Stimulated activated CD8-positive, alpha-beta memory T cell treated with anti-CD3 and anti-CD28 coated beads, Interleukin-7, amount 100 ng/mL, for 24 hours (primary cell): ENCODE data around the gene OTOP2.
"Not testable (repeated sequence)": the region's sequence is repeated elsewhere in the genome, so short reads cannot be mapped to it uniquely, and the experiment has no call there.

Source experiments
- DNase-seq: peaks from one replicate; pipeline ENCODE4 v3.0.0-alpha.2; 2020; ENCODE audit warnings: low read depth

Gene OTOP2

DNA sequence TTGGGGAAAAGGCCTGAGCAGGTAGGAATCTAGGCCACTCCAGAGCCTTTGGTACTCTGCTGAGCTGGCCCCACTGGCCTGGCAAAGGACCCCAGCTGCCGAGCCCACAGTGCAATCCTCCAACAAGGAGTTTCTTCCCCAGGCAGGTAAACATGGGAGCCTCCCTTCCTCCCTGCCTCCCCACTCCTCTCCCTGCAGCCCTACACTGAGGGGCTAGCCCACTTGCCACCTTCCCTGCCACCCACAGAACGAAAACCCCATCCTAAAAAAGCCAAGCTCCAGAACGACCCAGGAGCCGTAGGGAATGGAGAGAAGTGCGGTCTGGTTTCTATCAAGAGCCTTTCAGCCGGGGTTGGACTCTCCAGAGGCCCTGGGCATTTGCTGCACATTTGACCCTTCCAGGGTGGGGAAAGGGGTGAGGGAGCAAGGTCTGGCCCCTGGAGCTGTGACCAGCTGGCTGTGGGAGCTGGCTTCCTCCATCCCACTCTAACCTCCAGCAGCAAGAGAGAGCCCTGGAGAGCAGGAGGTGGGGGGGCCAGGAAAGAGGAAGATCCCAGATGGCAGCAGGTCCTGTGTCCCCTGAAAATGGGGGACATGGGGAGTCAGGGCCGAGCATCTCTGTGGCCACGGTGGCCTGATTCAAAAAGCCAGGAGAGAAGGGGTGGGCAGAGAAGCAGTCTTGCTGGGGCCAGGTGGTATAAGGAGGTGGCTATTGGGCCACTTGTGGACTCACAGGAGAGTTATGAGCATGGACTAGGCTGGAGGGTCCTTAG, 47.2 kb downstream of the OTOP2 start:
- DNase-seq = no peak

DNA sequence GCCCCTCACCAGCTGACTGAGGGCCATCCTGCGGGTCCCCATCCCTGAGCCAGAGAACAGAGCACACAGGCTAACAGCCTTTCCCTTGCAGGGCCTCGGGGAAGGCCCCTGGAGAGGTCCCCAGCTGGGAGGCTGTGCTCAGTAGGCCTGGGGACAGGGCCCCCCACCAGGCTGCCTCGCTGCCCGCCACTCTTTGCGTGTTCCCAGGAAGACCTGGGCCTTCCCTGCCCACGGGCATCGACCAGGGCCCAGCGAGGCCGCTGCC, 47.7 kb downstream of the OTOP2 start:
- no peak for DNase-seq

DNA sequence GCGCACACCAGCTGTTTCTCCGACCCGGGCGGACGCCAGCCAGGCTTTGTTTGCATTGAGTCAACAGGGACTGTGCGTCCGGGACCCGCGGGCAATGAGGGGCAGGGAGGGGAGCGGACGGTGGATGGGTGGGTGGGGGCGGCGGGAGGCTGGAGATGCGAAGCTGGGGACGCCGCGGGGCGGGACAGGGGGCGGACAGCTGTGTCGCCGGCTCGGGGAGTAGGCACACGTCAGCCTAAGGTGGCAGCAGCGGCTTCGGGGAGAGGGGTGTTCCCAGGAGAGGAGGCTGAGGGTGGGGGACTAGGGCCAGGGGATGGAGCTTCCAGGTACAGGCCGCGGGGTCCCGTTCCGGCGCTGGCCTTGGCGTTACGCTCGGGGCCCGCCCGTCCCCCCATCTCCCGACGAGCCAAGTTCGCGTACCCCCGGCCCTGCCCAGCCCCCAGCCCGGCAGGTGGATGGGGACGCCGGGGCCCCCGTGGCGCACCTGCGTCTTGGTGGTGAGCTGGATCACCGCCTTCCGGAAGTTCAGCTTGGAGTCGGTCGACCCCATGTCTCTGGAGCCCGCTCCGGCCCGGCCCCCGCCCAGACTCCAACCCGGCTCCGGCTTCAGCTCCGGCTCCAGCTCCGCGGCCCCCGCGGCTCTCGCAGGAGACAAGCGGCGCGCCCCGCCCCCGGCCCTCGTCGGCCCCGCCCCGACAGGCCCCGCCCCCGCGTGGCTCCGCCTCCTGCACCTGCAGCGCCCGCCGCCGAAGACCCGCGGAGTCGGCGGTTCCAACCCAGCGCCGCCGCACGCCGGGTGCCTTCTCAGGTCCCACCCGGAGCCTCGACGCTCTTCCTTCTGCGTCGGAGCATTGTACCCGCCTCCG, 48.3 kb downstream of the OTOP2 start, which contains the start of gene HID1:
Gene HID1 (minus strand): TSS at position 653 of the 866 bp plus-strand sequence. CDS start 103 bp downstream, at position 550.
- peak; percentile 56 for DNase-seq

DNA sequence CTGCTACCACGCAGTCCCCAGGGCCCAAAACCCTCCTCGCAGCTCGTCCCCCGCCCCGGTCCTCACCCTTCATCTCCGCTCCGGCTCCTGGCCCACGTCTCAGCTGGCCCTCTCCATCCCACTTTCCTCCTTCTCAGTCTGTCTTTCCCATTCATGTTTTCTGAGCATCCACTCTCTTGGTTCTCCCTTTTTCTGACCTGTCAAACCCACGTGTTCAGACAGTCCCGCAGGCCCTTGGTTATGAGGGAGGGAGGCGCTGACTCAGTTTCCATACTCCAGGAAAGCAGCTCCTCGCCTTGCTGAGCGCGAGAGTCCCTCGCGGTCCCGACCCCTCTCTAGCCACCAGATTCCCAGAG, 48.9 kb downstream of the OTOP2 start:
- DNase-seq = no peak

DNA sequence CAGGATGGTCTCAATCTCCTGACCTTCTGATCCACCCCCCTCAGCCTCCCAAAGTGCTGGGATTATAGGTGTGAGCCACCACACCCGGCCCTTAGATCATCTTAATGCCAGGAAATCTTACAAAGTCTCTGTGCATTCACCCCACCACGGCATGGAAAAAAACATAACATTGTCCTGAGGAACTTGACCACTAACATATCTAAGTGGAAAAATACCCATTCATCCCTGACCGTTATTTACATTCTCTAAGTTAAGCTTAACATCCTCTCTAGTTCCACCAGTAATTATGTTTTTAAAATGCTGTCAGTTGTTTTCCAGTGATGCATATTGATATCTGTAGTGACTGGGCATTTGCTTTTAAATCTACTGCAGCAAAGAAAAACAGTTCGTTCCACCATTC, 51.9 kb downstream of the OTOP2 start:
- DNase-seq = no peak

DNA sequence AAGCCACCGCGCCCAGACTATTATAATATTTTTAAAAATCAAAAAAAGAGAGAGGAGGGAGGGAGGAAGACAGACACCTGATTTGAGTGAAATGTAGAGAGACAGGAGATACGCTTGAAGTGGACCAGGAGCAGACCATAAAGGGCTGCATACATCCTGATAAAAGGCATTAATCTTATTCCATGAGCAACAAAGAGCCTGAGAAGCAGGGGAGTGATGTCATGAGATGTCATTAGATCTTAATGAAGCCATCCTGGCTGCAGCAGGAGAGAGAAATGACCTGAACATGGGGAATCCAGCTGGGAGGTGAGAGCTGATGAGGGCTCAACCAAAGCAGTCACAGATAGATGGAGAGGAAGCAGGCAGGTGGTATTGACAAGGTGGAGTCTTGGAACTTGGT, 53.7 kb downstream of the OTOP2 start:
- DNase-seq = no peak

DNA sequence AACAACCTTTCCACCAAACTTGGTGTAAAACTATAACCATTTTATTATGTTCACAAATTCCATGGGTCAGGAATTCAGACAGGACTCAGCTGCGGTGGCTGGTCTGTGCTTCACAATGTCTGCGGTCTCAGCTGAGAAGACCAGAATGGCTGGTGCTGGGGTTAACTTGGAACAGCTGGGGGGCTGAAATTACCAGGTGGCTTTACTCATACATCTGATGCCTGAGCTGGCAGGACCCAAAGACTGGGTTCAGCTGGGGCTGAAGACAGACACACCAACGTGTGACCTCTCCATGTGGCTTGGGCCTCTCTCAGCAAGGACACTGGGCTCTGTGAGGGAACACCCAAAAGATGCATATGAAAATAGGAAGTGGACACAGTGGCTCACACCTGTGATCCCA, 54.2 kb downstream of the OTOP2 start:
- no peak for DNase-seq

DNA sequence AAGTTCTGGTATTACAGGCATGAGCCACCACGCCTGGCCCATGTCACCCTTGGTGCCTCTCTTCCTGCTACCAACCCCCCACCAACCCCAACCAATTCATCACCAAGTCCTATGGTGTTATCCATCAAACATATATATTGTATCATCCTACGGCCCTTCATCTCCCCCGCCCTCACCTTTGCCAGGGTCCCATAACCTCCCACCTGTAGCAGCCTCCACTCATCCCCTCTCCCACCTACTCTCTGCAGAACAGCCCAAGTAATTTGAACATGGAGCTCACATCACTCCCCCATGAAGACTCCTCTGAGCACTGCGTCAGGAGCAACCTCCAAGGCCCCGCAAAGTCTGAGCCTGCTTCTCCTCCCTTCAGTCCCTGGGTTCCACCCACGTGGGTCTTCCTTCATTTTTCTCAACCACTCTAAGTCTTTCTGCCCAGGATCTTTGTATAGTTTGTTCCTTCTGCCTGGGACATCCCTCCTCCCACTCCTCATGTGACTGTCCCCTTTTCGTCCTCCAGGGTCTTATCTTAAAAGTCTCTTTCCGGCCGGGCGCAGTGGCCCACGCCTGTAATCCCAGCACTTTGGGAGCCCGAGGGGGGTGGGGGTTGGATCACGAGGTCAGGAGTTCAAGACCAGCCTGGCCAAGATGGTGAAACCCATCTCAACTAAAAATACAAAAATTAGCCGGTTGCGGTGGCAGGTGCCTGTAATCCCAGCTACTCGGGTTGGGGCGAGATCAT, 55.5 kb downstream of the OTOP2 start:
- no peak for DNase-seq

DNA sequence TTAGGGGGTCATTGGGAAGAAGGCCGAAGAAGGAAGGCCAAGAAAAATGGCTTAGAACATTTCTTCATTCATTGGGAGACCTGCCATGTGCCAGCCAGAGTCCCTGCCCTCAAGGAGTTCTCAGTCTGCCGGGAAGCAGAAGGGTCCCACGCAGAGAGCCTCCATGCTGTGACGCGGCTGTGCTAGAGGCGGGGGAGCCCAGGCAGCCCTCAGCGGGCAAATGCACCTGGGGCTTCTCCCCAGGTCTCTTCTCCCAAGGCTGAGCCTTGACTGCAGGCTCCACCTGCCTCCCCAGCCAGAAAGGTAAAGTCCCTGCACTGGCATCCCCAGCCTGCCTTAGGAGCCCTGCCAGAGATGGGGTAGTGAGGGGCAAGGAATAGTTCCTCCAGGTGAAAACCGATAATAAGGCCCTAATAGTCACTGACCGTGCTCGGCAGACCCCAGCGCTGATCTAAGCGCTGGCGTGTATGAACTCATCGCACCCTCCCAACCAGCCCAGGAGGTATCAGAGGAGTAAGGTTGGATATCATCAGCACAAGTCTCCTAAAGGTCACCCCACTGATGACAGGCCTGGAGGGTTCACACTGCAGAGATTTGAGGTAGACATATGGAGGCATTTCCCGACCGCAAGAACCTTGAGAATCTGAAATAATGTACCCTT, 57.4 kb downstream of the OTOP2 start:
- DNase-seq = no peak

DNA sequence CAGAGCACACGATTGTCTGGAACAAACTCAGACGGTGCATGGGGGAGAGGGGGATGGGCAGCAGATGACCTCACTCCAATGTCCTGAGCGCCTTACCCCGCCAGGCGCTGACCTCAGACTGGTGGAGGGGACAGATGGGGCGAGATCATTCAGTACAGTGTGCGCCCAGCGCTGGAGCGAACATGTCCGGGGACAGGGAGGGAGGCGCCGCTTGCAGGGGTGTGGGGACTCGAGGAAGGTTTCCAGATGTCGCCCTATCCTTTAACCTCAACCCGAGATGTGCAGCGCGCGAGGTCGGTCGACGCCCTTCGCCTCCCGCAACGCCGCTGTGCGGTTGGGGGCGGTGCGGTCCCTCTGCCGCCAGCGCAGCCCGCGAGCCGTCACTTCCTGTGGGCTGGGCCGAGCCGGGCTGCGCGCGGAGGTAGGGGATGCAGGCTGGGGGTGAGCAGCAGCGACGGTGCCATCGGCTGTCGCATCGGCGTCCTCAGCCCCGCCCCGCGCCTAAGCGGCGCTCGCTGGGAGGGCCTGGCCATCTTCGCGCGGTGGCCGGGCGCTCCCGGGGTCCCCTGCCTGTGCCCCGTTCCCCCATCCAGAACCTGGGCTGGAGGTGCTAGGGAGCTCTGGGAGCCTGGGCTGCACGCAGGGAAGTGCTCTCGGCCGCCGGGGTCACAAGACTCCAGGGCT, 58.0 kb downstream of the OTOP2 start:
- peak; percentile 46 for DNase-seq

DNA sequence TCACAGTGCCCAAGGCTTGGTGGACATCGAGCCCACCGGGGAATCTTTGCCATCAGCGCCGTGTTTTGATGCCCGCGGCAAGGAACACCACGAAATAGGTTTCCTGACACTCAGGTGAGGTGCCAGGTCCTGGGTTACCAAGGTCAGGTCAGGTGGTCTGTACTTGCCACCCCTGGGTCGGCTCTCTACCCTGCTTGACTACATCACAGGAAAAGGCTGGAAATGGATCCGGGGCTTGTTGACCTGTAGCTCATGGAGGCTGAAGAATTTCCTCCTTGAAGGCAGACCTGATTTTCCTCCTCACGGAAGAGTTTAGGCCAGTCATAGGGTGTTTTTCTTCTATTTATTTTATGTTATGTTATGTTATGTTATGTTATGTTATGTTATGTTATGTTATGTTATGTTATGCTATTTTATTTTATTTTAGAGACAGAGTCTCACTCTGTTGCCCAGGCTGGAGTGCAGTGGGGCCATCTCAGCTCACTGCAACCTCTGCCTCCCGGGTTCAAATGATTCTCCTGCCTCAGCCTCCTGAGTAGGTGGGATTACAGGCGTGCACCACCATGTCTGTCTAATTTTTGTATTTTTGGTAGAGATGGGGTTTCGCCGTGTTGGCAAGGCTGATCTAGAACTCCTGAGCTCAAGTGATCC, 58.7 kb downstream of the OTOP2 start:
- not testable (repeated sequence) for DNase-seq
